Measurements from ENCODE around the gene SBK2.

The SBK2 gene

DNA sequence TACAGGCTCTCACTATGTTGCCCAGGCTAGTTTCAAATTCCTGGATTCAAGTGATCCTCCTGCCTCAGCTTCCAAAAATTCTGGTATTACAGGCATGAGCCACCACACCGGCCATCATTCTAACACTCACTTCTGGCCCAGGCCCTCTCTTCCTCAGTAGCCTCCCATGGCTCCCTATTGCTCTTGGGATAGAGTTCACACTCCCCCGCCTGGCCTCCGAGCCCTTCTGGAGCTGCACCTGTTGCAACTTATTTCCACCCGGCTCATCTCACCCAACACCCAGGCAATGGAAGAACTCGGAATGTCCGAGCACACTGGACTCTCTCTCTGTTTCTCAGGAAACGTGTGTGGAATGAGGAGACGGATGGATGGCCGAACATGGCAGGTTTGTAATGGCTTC is 17.4 kb upstream of the SBK2 start:
- DNase-seq: no peak

DNA sequence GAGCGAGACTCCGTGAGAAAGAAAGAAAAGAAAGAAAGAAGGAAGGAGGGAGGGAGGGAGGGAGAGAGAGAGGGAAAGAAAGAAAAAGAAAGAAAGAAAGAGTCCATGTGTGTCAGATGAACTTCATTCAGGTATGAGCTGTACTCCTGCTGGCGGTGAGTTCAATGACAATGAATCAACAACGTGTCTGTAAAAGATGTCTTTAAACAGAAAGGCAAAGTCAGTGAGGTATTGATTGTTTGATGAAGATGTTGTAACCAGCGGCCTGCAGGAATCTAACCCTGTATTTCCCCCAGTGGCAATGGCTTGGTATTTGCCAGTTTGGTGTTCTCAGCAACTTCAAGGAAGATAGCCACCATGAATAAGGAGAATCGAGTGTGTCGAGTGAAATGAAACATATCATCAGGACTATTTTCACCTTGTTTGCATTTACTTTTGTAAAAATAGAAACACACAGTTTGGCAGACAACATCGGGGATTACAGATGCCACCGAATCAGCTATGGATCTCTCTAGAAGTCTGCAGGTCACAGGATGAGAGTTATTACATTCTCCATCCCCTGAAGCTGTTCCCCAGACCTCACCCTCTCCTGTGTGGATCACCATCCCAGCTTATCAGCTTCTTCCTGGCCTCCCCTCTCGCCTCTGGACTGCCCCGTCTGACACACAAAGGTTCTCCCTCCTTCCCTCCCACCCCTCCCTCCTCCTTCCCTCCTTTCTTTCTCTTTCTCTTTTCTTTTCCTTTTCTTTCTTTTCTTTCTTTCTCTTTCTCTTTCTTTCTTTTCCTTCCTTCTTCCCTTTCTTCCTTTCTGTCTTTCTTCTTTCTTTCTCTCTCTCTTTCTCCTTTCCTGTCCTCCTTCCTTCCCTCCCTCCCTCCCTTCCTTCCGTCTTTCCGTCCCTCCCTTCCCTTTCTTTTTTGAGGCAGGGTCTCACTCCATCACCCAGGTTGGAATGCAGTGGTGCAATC is 16.6 kb upstream of the SBK2 start:
- no peak for DNase-seq

DNA sequence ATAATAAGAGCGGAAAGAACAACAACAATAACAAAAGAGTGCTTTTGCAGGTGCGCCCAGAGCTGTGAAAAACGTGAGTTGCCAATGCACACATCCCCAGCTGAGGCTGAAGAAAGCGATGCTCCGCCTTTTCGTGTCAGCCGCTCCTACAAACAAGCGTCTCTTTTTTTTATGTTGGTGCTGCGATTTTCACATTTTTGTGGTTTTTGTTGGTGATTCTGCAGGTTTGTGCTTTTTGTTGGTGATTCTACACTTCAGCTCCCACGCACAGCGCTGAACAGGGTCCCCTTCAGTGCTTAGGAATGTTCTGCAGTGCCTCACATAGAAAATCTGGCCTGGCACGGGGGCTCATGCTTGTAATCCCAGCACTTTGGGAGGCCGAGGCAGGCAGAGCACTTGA is 15.7 kb upstream of the SBK2 start:
- no peak for DNase-seq

DNA sequence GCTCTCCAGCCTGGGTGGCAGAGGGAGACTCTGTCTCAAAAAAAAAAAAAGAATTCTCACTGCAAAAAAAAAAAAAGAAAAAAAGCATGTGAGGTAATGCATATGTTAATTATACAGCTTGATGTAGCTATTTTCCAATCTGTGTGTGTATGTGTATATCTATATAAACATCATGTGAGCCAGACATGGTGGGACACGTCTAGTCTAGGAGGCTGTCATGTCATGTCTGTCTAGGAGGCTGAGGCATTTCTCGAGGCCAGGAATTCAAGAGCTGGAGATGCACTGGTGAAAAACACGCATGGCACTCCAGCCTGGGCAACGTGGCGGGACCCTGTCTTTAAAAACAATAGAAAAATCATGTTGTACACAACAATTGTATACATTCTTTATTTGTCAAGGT is 15.3 kb upstream of the SBK2 start:
- no peak for DNase-seq

DNA sequence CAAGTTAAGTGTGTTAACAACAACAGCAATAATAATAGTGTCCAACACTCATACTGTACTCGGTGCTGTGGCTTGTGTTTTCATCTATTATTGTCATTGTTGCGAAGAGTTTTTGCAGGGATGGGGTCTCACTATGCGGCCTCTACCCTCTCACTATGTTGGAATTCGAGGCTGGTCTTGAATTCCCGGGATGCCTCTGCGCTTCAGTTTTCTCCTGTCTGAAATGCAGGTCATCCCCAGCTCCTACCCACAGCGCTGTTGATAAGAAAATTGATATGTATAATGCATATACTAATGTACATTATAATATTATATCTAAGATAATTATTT is 13.4 kb upstream of the SBK2 start:
- no peak for DNase-seq

DNA sequence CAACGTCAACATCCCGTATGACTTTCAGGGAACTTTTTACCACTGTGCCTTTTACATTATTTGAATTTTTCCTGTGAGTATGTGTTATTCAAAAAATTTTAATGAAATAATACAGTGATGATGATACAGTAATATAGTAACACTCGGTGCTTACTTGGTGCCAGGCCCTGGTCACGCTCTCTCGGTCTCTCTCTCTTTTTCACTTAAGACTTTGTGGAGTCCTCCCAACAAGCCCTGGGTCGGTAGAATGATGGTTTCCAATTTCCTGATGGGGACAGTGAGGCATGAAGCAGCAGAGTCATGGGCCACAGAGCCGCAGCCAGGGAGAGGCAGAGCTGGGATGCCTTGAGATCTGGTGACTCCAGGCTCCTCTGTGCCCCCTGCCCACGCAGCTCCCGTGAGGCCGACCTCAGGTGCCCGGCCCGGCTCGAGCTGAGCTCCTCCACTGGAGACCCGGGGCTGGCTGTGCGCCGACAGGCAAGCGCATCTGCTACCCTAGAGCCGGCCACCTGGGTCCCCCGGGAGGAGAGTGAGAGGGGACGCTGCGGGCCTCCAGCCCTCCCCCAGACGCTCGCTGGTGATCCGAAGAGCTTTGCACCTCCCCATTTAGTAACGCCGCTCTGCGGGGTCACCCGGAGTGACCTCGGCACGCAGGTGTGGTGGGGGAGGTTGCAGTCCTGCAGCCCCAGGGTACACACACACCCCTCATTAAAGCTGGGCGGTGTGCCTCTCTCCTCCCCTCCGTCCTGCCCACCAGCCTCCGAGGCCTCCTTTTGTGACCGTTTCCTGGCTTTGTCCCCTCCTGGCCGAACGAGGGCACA is 12.8 kb upstream of the SBK2 start:
- peak; percentile 85 for DNase-seq

DNA sequence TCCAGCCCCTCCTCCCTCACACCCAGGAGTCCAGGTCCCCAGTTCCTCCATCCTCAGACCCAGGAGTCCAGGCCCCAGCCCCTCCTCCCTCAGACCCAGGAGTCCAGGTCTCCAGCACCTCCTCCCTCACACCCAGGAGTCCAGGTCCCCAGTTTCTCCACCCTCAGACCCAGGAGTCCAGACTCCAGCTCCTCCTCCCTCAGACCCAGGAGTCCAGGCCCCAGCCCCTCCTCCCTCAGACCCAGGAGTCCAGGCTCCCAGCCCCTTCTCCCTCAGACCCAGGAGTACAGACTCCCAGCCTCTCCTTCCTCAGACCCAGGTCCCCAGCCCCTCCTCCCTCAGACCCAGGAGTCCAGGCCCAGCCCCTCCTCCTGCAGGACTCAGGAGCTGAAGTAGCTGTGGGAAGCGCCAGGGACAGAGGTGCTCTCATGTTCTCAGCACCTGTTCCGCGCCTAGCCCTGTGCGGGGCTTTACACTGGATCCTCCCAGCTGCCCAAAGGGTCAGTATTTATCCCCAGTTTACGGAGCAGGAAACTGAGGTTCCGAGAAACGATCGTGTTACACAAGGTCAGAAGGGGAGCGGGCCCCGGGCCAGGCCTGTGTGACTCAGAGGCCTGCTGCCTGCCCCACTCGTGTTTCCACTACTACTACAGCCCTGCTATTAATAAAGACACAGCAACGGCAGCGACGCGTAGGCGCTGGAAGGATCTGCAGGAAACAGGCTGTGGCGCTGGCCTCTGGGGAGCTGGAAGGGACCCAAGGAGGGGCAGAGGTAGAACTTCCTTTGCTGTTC is 10.1 kb upstream of the SBK2 start:
- no peak for DNase-seq

DNA sequence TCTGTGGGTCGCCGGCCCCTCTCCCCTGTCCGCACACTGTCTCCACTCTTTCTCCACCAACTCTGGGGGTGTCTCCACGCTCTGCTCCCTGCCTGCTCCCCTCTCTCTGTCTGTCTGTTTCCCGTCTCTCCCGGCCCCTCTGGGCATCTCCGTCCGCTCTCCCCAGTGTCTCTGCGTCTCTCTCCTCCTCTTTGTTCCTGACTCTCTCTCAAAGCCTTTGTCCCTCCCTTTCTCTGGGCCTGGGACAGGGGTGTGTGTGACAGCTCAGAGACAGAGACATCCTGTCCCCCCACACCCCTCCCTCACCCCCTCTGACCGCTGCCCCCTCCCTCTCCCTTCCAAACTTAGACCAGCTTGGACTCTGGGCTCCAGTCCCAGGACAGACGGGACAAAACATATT is 9.1 kb upstream of the SBK2 start:
- no peak for DNase-seq

DNA sequence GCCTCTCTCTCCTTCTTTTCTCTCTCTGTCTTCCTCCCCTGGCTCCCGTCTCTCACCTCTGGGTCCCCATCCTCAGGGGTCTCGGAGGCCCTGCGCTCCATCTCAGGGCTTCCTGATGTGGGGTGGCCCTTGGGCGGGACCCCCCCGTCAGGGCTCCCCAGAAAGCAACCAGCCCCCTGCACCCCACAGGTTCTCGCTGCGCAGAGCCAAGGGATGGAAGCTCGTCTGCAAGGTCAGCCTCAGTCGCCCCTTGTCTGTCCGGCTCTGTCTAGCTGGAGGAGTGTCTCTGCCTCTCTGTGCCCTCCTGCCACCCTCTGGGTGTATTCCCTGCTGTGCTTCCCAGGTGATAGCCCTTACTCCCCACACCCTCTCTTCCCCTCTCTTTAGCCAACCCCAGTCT is 8.5 kb upstream of the SBK2 start, which contains the start of gene SBK3:
Gene SBK3 (minus strand): TSS at position 101 of the 400 bp plus-strand sequence. CDS start 0 bp downstream, at position 101.
- DNase-seq: no peak

DNA sequence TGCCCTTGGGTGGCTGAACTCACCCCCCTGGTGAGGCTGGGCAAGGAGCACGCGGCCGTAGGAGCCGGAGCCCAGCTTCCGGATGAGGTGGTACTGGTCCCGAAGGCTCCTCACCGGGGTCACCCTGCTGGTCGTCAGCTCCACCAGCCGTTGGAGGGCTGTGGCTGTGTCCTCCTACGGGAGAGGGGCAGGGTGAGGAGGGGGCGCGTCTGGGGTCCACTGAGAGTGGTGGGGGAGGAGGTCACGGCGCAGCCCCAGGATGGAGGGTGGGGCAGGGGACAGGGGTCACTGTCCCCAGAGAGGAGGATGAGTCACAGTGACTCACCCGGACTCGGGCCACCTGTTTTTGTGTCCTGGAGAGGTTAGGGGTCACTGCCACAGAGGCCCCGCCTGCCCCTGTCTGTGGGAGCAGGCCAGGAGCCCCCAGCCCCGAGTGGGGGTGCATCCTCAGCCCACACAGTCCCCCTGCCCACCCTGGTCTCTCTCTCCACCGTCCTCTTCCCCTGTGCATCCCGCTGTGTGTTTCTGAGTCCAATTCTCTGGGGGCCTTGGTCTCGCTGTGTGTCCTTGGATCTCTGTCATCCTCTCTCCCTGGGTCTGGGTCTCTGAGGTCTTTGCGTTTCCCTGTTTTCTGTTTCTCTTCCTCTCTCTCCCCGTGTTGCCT is 8.0 kb upstream of the SBK2 start:
- DNase-seq: no peak

DNA sequence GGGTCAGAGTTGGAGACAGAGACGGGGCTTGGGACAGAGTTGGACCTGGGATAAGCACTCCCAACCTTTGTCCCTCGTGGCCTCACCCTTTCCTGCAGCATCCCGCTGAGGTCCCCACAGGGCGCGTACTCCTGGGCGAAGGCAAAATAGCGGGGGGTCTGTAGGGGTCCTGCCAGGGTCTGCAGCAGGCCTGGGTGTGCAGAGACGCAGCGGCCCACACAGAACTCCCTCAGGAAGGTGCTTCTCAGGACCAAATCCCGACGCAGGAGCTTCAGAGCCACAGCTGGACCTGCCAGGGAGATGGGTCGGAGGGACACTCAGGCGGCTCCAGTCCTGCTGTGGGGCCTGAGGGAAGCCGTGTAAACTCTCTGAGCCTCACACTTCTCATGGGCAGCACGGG is 7.1 kb upstream of the SBK2 start:
- no peak for DNase-seq

DNA sequence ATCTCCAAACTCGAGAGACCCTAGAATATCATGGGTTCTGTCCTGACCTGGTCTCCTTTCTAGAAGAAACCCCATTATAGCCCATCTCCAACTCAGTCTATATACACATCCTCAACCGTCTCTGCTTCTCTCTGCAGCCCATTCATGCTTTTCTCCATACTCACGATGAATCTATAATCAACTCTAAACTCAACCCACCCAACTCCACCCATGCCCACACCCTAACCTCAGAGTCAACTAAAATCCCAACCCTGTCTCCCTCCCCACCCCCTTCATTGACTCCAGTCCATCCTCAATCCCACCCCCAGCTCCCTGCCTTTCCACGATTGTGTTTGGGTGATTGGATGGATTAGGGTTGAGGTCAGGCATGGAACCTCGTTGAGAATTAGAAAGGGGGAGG is 6.6 kb upstream of the SBK2 start:
- no peak for DNase-seq

DNA sequence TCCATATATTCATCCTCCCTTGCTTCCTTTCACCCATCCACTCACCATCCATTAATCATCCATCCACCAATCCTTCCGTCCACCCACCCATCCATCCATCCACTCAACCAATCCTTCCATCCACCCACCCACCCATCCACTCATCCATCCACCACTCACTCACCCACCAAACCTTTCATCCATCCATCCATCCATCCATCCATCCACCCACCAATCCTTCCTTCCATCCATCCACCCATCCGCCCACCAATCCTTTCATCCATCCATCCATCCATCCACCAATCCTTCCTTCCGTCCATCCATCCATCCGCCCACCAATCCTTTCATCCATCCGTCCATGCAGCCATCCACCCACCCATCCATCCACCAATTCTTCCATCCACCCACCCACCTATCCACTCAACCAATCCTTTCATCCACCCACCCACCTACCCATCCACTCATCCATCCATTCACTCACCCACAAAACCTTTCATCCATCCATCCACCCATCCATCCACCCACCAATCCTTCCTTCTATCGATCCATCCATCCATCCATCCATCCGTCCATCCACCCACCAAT is 5.4 kb upstream of the SBK2 start:
- no peak for DNase-seq

DNA sequence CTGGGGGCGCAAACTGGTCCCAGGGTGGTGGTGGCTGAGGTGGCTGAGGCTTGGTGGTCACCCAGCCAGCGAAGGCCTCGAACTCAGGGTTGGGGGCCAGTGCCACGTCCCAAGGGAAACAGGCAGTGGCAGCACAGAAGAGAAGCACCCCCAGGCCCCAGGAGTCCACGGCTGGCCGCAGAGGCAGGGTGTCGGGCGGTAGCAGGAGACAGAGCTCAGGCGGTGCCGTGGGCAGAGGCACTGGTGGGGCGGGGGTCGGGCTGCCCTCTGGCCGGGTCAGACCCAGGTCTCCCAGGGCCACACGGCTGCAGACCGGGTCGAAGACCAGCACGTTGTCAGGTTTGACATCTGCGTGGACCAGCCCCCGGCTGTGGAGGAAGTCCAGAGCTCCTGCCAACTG is 4.2 kb upstream of the SBK2 start:
- DNase-seq: no peak

DNA sequence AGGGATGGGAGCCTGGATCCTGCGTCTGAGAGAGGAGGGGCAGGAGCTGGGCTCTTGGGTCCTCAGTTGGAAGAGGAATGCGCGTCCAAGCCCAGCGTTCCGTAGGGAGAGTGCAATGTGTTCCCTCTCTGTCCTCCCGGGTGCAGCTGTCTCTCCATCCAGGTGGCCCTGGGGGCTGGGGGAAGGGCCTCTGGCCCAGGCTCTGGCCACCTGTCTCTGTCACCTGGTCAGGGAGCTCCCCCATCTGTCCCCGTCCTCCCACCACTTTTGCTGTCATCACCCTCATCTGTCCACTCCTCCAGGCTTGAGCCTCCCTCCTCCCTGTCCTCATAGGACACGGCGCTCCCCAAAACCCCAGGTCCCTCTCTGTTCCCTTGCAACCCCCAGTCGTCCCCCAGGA is 3.7 kb upstream of the SBK2 start:
- no peak for DNase-seq

DNA sequence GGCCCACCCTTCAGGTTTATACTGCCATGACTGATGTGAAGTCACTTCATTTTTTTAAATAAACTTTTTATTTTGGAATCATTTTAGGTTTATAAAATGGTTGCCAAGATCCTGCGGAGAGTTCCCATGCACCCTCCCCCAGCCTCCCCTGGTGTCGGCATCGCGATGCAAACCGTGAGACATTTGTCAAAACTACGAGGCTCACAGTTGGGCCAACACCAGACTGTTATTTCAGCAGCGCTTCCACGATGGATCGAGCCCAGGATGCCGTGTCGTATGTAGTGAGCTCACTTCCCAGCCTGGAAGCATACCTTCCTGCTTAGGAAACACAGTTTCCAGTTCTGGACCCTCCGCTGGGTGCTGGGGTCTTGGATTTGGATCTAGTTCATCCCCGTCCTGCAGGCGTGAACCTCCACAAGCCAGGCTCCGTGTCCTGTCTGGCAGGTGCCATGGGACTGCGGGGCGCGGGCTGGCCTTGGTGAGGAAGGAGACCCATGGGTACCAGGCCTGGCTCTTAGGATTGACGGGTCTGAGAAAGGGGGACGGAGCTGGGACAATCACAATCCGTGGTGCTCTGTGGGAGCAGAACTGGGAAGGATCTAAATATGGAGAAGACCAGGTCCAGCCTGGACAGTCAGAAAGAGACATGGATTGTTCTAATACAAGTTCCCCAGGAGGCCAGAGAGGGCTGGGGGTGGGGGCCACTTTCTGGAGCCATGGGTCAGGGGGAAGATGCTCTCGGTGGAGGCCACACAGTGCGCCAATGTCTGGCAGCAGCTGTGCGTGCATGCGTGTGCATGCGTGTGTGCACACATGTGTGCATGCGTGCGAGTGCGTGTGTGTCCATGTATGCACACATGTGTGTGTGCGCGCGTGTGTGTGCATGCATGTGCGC is 2.4 kb upstream of the SBK2 start:
- no peak for DNase-seq

DNA sequence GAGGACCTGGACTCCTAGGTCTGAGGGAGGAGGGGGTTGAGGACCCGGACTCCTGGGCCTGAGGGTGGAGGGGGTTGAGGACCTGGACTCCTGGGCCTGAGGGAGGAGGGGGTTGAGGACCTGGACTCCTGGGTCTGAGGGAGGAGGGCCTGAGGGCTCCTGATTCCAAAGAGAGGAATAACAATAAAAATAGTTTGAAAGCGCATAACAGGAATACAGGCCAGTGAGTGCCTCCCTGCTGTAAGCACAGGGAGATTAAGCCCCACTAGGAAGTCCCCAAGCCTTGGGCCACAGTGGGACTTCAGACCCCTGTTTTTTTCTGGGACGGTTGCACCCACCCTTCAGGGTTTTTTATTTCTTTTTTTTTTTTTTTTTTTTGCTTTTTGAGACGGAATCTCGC is 1.2 kb upstream of the SBK2 start:
- DNase-seq: no peak

DNA sequence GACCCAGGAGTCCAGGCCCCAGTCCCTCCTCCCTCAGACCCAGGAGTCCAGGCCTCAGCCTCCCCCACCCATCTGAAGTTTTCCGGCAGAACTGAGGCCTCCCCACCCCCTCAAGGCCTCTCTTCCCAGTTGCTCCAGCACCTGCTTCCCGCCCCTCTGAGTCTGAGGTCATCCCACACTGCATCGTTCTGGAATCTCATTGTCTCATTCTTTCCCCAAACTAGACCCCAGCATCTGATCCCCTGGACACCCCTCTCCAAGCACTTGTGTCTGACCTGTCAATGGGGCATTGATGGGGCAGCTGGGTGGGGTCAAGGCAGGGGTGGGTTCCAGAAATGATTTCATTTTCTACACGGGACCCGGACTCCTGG is 793 bp upstream of the SBK2 start:
- DNase-seq: no peak

DNA sequence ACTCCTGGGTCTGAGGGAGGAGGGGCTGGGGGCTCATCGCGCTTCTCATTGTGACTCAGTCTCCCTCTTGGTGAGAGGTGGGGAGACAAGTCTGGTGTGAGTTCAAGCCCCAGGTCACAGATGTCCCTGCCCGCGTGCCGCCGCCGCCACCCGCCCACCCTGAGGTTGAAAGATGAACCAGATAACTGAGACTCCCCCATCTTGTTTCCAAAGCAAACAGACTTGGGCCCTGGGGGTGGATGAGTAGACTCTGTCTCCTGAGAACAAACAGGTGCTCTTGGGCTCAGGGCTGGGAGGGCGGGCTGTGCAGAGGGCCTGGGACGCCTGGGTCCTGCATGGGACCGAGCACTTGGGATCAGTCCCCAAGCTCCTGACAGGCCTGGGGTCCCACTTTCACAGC is 567 bp downstream of the SBK2 start:
- DNase-seq: no peak

DNA sequence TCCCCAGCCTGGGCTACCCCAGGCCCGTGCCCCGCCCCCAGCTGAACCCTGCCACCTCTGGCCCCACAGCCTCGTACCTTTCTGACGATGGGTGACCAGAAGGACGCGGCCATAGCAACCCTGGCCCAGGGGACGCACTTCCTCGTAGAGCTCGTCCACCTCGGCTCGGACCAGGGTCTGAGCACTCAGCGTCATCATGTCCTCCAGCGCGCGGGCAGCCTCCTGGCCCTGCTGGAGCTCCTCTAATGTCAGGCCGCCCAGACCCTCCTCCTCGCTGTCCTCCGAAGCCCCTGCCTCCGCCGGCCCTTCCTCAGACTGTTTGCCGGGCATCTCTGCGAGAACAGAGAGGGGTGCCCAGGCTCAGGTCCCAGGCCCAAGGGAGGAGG is 975 bp downstream of the SBK2 start:
- no peak for DNase-seq
